HG03064 (cell line): ENCODE results near the gene TBC1D22A.

ENCODE experiments used
- ATAC-seq: cut with Tn5 transposase; IDR thresholded peaks from one replicate; pipeline ENCODE4 v1.9.1; 2021; ENCODE audit warnings: low read depth; ENCODE audit not compliant: unreplicated experiment

The TBC1D22A gene

DNA sequence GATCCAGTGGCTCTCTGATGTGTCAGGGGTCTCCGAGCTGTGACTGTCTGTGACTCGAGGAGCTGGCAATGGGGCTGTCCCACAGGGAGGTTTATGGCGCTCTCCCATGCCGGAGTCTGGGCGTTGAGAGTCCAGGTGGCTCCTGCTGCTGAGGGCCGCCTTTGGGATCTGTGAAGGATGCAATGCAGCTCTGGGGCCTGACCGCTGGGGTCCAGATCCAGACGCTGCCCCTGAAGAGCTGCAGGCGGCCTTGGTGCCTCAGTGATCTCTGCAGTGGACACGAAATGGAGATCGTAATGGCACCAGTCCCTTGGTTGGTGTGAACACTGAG lies 155.3 kb downstream of the TBC1D22A start:
- no peak for ATAC-seq

DNA sequence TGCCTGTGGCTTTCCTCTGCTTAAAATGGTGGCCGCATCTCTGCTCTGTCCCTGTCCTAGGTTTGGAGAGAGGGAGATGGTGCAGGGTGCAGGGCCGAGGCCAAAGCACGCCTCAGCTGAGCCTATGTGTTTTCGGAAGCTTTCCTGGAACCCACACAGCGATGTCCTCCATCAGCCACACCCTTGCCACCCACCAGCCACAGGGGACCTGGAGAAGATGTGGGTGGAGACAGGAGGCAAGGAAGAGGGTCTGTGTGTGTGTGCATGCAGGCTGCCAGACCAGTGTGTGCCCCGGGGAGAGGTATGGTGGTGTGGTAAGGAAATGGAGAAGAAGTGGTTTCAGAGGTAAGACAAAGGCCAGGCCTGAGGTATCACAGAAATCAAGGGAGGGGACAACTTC lies 155.7 kb downstream of the TBC1D22A start:
- no peak for ATAC-seq

DNA sequence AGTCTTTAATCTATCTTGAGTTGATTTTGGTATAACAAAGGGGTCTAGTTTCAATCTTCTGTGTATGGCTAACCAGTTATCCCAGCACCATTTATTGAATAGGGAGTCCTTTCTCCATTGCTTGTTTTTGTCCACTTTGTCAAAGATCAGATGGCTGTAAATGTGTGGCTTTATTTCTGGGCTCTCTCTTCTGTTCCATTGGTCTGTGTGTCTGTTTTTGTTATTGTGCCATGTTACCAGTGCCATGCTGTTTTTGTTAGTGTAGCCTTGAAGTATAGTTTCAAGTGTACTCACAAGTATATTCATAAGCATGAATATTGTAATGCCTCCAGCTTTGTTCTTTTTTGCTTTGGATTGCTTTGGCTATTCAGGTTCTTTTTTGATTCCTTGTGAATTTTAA lies 159.6 kb downstream of the TBC1D22A start:
- no peak for ATAC-seq

DNA sequence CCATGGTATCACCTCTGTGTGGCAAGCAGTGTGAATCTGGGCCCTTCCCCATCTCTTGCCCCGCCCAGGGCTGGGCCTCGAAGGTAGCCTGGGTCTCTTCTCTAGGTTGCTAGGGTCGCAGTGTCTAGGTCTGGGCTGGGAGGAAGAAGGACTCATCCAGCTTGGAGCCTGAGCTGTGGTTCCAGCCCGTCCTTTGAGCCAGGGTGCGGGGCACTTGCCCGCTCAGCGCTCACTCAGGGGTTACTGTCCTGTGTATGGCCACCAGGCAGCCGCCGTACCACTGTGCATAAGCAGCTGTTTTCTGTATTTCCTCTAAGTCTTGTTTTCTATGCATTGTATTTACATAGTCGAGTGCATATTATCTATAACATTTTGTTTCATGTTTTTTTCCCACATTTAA lies 160.9 kb downstream of the TBC1D22A start:
- no peak for ATAC-seq

DNA sequence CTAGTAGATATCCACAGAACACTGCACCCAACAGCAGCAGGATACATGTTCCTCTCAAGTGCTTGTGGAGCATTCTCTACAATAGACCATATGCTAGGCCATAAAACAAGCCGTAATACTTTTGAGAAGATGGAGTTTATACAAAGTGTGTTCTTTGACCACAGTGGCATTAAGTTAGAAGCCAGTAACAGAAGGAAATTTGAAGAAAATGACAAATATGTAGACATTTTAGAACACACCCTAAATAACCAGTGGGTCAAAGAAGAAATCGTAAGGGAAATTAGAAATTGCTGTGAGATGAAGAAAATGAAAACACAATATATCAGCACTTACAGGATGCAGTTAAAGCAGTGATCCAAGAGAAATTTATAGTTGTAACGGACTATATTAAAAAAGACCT lies 163.4 kb downstream of the TBC1D22A start:
- ATAC-seq: no peak

DNA sequence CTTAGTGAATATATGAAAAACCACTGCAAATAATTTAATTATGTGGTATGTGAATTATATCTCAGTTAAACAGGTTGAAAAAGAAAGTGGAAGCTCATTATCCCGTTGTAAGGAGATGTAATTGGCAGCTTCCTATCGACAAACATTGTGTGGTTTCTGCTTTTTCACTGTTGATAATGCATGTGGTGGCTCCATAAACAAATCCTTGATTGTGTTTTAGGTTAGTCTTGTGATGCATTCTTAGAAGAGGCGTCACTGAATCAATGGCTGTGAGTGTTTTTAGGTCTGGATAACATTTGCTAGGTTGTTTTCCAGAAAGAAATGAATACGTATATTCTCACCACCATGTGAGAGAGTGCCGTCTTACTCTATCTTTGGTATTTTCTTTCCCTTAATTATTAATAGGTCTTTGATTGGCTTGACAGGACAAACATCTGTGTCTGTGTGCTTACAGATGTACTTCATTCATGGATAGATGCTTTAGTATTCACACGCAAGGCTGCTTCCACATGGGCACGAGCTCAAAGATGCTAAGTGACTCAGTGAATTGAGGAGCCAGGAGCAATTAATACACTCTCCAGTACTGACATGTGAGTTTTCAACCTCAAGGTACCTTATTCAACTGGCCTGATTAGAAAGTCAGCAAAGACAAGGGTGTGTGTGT lies 166.7 kb downstream of the TBC1D22A start:
- no peak for ATAC-seq

DNA sequence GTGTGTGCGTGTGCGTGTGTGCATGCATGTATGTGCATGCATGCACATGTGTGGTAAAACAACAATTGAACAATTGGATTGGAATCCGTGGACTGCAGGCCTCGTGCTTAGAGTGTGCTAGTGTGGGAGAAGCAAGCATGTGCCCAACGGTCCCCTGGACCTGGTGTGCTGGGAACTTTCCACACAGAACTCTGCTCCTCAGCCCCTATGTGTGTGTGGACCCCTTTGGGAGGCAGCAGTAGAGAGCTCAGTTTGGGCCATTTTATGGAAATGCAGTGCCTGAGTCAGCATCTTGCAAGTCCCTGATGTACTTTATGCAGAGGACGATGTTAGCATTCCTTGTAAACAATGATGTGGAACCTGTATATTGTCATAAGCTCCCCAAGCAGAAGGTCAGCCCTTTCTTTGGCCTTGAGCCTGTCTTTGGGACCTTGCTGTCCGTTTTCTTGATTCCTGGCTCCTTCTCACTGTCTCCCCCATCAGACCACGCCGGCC lies 167.3 kb downstream of the TBC1D22A start:
- no peak for ATAC-seq

DNA sequence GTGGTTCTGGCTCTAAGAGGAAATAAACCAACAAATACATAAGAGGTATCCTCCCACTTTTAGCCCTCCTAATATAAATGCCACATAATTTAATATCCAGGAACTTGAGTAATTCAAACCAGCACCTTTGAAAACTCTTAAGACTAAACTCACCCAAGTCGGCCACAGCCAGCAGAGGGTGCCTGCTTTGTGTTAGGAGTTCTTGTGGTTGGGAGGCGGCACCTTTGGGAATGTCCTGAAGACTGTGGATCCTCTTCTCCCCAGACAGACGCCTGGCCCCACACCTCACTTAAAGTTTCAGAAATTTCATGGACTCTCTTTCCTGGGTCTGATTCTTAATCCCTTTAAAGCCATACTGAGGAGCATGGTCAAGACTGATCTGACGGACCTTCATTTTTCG lies 169.0 kb downstream of the TBC1D22A start:
- ATAC-seq: no peak

DNA sequence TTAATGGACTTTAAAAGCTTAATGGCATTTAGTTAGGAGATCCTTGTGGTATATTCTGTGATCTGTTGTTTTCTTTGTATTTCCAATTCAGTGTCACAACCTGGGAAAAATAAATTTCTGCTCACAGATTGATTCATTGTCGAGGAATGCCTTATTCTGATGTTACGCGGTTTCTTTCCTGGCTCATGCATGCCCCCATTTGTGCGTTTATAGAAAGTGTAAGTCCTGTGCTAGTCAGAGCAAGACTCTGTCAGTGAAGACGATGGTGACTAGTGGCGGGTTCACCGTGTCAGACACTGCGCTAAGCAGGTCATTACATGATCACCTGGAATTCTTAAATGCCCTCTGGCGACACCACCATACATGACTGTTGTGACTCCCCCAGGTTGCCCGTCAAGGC lies 169.4 kb downstream of the TBC1D22A start:
- no peak for ATAC-seq

DNA sequence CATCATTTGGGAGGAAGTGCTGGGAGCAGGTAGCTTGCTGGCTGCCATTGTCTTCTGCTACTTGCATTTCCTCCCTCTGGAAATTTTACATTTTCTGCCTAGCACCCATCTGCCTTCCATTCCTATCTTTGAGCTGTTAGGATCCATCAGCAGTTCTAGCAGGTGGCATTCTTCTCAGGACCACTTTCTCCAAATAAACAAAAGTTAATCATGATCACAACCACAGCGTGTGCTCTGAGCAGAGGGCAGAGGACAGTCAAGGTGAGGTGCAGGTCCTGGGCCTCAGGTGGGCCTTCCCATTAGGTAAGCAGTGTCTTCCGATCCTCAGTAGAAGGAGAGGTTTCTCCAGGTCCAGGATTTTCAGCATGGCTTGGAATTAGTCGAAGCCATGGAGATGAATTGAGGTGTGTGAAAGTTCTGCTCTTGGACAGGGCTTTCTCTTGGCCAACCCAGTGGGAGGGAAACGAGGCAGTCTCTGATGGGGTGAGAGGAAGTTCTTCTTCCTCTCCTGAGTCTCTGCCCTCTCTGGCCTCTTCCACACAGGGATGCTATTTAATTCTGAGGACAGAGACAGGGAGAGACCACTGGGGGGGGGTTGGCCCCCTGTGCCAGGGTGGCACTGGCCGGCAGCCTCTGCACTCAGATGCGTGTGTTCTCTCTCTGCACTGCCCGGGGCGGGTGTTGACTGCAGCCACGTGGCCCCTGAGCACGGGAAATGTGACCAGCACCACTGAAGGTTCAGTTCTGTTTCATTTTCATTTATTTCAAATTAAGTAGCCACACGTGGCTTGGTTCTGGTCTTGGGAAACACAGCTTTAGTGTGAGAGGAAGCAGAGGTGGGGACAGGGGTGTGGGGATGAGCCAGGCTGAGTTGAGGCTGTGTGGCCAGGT lies 170.8 kb downstream of the TBC1D22A start:
- no peak for ATAC-seq

DNA sequence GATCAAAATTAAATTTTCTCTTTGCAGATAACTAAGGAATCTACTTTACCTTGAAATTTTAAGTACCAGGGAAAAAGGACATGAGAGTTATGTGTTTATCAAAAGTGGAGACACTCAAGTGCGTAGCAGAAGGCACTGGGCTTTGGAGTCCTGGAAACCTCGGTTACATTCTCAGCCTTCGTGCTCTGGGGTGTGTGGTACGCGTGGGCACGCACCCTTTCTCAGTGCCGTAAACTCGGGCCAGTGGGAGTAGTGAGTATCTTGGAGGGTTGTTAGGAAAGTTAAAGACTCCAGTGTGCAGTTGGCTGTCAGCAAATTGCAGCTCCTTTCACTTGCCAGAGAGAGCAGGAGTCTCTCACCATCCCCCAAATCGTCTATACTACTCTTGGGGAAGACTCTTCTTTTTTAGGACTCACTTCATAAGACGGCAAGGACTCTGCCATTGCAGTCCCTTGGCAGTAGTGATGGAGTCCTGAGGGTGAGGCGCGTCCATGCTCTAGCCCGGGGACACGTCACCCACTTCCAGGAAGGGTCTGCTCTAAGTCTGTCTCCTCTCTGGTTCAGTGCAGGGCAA lies 171.8 kb downstream of the TBC1D22A start:
- ATAC-seq: no peak

DNA sequence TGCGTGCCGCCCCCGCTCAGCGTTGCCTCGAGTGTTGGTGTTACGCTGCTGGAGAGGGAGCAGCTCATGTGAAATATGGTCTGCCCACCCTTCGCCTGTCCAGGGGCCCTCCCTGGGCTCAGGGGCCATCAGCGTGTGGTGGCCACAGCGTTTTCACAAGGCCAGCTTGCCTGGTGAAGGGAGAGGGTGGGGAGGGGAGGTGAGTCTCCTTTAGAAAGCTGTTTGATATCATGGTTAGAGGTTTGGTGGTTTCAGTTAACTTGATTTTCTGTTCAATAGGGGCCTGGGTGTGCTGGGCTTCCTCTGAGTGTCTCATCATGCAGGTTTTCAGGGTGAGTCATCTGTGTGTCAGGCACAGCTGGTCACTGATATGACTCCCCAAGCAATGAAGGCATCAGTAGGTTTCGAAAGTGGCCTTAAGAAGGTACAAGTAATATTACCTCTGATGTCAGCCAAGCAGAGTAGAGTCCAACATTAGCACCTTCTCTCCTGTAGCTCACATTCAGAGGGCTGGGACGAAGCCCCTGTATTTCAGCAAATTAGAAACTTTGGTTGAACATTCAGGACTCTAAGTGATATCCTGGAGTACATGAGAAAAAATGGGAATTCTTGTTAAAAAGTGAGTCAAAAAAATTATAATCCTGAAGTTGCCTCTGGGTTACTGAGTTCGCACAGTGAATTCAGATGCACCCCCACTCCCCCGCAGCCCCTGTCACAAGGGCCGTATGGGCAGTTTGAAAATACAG lies 172.5 kb downstream of the TBC1D22A start:
- ATAC-seq: no peak

DNA sequence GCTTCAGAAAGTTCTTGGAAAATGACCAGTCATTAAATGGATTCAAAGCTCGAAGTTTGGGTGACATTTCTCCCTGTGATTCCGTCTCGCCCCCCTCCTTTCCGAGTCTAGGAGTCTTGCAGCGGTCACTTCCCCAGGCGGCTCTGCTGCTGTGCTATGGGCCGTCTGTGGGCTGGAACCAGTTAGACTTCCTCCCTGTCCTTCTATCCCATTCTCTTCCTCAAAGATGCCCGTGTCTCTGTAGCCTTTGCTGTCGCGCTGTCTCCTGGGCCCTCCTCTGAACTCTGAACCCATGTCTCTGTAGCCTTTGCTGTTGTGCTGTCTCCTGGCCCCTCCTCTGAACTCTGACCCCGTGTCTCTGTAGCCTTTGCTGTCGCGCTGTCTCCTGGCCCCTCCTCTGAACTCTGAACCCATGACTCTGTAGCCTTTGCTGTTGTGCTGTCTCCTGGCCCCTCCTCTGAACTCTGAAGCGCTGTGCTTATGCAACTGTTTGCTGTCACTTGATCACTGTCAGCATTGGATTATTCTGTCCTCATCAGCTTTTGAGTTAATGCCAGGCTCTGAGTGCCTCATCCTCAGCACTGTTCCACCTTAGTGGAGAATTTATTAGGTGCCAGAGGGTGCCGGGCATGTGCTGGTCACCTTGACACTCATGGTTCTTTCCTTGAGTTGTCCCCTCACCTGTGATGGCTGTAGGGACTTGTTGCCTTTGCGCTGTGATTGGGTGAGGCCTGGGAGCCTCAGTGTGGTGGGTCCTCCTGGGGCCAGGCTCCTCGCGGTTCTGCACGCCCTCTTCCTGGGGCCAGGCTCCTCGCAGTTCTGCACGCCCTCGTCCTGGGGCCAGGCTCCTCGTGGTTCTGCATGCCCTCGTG lies 173.3 kb downstream of the TBC1D22A start:
- no peak for ATAC-seq

DNA sequence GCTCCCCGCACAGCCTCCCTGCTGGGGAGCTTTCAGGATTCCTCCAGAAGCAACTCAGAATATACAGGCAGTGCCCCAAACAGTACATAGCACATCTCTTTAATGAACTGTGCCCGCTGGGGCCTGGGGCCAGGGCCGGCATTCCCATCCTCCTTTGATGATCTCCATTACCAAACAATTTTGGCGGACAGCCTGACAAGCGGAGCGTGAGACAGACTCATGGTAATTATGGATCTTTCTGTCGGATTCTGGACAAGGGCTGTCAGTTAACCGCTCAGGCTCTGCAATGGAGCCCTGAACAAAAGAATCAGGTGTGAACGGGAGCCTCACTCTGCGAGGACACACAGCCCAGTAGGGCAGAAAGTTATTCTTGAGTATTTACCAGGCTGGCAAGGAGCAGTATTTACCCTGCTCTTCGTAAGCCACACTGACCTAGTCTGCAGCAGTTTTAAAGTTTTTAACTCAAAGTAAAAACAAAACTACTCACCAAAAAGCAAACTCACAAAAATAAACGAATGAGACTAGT lies 174.0 kb downstream of the TBC1D22A start:
- no peak for ATAC-seq

DNA sequence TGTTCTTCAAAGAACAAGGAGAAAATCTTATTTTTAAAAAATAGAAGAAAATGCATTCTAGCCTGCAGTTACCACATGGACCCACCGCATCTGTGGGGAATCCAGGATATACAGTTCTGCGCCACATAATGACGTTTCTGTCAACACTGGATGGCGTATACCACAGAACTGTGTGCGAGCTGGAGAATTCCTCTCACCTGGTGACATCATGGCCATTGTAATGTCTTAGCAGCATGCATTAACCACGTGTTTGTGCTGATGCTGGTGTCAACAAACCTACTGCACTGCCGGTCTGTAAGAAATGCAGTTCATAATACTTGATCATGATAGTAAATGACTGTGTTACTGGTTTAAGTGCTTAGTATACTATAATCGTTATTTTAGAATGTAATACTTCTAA lies 174.7 kb downstream of the TBC1D22A start:
- no peak for ATAC-seq

DNA sequence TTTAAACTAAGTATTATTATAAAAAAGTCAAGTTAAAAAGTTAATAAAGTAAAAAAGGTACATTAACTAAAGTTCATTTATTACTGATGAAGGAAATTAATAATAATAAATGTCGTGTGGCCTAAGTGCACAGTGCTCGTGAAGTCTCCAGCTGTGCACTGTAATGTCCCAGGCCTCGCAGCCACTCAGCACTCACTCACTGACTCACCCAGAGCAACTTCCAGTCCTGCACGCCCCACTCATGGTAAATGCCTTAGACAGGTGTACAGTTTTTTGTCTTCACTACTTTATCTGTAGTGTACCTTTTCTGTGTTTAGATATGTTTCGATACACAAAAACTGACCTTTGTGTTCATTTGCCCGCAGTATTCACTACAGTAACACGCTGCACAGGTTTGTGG lies 175.5 kb downstream of the TBC1D22A start:
- no peak for ATAC-seq

DNA sequence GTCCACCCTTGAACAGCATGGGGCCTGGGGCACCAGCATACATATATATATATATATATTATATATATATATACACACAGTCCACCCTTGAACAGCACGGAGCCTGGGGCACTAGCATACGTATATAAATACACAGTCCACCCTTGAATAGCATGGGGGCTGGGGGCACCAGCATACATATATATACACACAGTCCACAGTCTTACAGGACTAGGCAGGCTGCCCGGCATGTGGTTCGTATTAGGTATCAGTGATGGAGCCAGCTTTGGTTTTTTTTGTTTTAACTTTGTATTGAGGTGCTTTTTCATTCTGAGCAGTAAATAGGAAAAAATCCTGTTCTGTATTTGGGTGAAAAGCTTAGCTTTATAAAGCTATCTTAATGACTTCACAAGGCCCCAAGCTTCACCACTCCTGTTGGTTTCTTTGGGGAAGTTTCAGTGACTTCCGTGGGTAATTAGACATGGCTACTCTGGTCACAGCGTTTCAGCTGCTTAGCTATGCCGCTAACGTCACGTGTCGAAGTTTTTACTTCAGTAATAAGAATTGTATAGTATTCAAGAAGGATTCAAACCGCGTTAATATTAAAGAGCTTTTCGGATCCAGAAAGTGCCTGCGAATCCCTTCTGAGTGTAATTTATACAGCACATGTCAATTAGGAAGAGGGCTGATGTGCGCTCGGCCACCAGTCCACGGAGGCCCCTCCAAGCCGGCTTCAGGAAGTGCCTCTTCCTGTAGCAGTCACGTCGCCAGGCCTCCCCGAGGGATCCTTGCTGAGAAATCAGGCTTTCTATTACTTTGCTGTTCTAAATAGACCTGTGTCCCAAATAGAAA lies 179.7 kb downstream of the TBC1D22A start:
- ATAC-seq: no peak

DNA sequence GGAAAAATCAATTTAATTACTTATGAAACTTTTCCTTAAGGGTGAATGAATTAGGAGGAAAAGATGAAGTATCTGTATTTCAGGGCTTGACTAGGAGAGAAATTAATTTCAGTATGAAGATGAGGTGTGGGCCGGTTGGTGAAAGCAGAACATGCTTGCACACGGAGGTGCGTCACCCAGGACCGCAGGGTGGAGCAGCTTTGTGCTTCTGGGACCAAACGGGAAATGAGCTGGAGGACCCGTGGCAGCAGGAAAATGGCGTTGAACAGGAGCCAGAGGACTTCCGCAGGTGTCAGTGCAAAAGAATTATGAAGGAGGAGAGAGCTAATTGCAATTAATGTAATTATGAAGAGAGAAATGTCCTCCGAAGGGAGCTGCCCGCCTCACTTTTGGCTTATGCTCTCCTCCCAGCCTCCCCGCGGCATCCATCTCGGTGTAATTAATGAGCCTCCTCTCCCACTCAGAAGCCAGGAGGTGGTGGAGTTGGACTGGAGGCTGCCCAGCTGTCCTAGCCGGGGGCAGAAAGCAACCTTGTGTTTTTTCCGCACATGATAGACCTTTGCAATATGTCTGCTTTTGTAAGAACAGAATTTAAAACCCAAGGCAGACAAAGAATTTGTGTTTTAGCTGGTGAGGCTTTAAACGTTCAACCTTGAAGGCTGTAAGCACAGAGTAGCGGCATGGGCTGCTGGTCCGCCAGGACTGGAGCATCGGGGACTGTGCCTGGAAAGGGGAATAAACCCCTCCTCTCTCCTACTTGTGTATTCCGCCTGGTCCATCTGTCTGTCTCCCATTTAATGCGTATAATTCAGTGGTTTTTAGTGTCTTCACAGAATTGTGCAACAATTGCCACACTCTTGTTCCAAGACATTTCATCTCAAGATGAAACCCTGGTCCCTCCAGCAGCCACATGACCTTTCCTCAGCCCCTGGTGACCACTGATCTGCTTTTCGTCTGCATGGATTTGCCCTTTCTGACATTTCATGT lies 180.6 kb downstream of the TBC1D22A start:
- ATAC-seq: no peak
